ENCODE measurements around the gene GNG12. TPM values are rescaled to one million over a fixed set of nuclear protein-coding genes. Genes with fewer than 3 reads are reported as not detected.
A peak's percentile ranks its signal among the peaks of the same experiment; 100 is the strongest.

The GNG12 gene
- 100 to 1,000 TPM in 2 of 3 donors, 10 to 100 TPM in 1; 85.0 to 191 (median 158) TPM for total RNA-seq
- long read RNA-seq, donor 1, full-length matches to known transcripts: 107 of 135 reads
- long read RNA-seq, donor 1, partial matches to known transcripts: 3 of 135 reads
- long read RNA-seq, donor 1, other reads (novel, unspliced or antisense): 25 of 135 reads
- long read RNA-seq, donor 2, full-length matches to known transcripts: 126 of 148 reads
- long read RNA-seq, donor 2, partial matches to known transcripts: 10 of 148 reads
- long read RNA-seq, donor 2, other reads (novel, unspliced or antisense): 12 of 148 reads

DNA sequence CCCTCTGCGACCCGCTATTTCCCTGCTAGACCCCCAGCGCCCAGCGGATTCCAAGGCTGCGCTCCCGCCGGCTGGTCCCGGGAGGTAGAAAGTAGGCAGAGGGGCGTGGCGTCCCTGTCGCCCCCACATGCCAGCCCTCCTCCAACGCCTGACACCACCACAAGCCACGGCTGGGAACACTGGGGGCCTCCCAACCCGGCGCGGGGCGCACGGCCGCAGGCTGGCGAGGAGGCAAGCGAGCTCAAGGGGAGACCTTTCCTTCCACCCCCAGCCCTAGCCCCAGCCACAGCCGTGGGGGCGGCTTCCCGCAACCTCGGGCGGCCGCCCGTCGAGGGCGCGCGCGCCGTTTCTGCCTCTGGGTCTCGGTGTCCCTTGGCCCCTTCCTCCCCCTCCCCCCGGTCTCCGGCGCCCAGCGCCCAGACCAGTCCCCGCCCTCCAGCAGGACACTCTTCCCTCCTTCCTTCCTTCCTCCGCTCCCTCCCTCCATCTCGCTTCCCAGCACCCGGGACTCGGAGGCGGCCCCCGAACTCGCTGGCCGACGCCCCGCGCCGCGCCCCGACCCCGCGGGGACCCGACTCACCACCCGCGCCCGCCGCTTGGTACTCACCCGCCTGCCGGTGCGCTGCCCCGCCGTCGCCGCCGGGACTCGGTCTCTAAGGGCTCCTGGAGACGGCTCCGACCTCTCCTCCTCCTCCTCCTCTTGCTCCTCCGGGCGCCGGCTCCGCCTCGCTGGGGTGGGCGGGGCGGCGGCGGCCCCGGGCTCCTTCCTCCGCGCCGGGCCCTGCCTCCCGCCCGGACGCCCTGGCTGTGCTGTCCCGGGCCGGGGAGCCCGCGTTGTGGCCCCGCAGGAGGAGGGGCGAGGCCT is at the start of gene GNG12:
GNG12 (minus strand) TSS at position 731 of the 865 bp plus-strand sequence. CDS start 125,781 bp downstream, outside the sequence.
- intact Hi-C loops (cut with DNase I, micrococcal nuclease): loop anchor here in 1 of 2 donors (10.0 kb wide), 1 partner anchor 58 kb away; no protein-coding TSS in a partner anchor
- Histone ChIP-seq H3K9me3 (no peaks in the 10 kb centered on the region), H3K36me3 (ENCODE audit: low read depth) (no peaks in the 10 kb centered on the region), H3K4me3 (peak within 1 kb of the TSS; percentile 81), H3K4me1 (ENCODE audit: low read depth) (peaks cover 26% of the 10 kb centered on the region)
- peak; percentile 92 for ATAC-seq
- DNase-seq: peak; percentile 77 to 85 (median 77)
- no peak for TF ChIP-seq CTCF (IDR thresholded peaks at IDR 0.05)

DNA sequence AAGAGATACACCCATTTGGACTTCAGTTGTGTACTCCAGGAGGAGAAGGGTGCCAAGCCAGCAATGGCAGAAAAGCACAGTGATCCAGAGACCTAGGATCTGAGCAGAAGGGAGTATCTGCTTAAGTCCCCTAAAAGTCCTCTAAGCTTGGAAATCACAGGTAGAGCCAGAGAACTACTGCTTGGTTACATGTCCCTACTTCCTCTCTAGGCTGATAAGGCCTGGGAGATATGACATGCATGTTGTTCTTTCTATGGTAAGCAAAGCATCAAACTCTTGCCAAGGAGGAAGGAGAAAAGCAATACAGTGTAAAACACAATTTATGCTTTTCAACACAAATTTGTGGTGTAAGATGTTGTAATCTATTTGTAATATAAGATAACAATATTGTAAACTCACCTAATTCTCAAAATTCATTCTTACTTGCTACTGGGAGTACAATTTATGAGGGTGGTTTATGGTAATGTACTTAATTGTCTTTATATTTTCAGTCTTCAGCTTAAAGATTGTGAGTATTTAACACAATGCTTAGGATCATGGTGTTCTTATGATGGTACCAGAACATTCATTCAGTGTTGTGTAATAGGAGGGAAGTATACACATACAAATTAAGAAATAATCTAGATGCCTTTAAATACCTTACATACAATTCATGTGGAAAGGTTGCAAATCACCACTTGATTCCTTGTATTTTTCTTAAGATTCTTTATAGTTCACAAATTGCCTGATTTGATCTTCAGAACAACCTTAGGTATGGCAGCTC is 49.1 kb upstream of the GNG12 start:
- intact Hi-C loops (cut with DNase I, micrococcal nuclease): no loop called here
- TF ChIP-seq CTCF (IDR thresholded peaks at IDR 0.05): no peak
- no peaks in the 10 kb centered on the region for H3K9me3 ChIP-seq
- no peak overlapping the region for H3K4me3 ChIP-seq
- H3K36me3 ChIP-seq (ENCODE audit: low read depth): no peaks in the 10 kb centered on the region
- H3K4me1 ChIP-seq (ENCODE audit: low read depth): no peaks in the 10 kb centered on the region
- no peak for DNase-seq
- no peak for ATAC-seq

GRCh38 chr1:67880056-67880601 is 46.9 kb upstream of the GNG12 start:
- intact Hi-C loops (cut with DNase I, micrococcal nuclease): no loop called here
- ATAC-seq (peak; percentile 93), DNase-seq (no peak)
- no peaks in the 10 kb centered on the region for H3K9me3 ChIP-seq
- TF ChIP-seq CTCF (IDR thresholded peaks at IDR 0.05): no peak
- no peak overlapping the region for H3K4me3 ChIP-seq
- H3K36me3 ChIP-seq (ENCODE audit: low read depth): no peaks in the 10 kb centered on the region
- H3K4me1 ChIP-seq (ENCODE audit: low read depth): no peaks in the 10 kb centered on the region

- Histone ChIP-seq H3K4me1 (ENCODE audit: low read depth) (no peaks in the 10 kb centered on the region), H3K36me3 (ENCODE audit: low read depth) (no peaks in the 10 kb centered on the region), H3K4me3 (no peak overlapping the region), H3K9me3 (peaks cover 3% of the 10 kb centered on the region)
- intact Hi-C loops (cut with DNase I, micrococcal nuclease): no loop called here
- TF ChIP-seq CTCF (IDR thresholded peaks at IDR 0.05): no peak
- DNase-seq (no peak), ATAC-seq (no peak)
Observed at GRCh38 chr1:67879485-67879884, 46.2 kb upstream of the GNG12 start.

DNA sequence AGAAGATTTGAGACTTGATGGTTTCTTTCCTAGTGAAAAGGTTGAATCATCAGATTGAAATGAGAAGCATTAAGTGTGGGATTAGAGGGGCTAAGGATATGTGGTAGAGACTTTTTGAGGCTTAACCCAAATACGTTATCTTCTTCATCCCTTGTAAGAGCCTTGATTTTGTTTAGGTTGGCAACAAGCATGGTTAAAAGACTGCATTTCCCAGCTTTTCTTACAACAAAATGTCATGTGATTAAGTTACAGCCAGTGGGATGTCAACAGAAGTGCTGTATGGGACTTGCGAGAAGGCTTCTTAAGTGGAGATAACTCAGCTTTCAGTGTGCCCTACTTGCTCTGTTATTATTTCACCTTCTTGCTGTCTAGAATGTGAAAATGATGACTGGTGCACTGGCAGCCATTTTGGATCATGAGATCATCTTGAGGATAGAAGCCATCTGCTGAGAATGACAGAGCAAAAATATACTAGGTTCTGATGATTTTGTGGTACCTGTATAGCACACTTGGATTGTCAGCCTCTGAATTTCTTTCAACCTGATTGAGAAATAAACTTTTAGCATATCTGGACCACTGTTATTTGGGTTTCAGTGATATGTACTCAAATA is 41.3 kb upstream of the GNG12 start:
- Histone ChIP-seq H3K4me1 (ENCODE audit: low read depth) (no peaks in the 10 kb centered on the region), H3K36me3 (ENCODE audit: low read depth) (no peaks in the 10 kb centered on the region), H3K9me3 (peaks cover 3% of the 10 kb centered on the region), H3K4me3 (no peak overlapping the region)
- no peak for DNase-seq
- TF ChIP-seq CTCF (IDR thresholded peaks at IDR 0.05): no peak
- intact Hi-C loops (cut with DNase I, micrococcal nuclease): no loop called here
- no peak for ATAC-seq

Measured in mucosa of descending colon (tissue), 3 donors.